Mammary epithelial cell (primary cell): ENCODE measurements around the gene ENOX2.

Source experiments
- CTCF ChIP-seq, 2 donors: IDR thresholded peaks in 1 of 2; conservative IDR thresholded peaks in 1 of 2; 2 replicates each; pipeline ENCODE4 v1.5.1; 2011 to 2012; ENCODE audit warnings: inconsistent platforms in 2 of 2, low read length in 2 of 2, mild to moderate bottlenecking in 2 of 2, control low read depth in 1 of 2, low read depth in 1 of 2; ENCODE audit not compliant: insufficient read depth in 1 of 2; ENCODE audit errors: extremely low read depth in 1 of 2
- EZH2 ChIP-seq: IDR thresholded peaks from 2 replicates; pipeline ENCODE4 v1.6.1; 2012; ENCODE audit warnings: low read length, inconsistent platforms, borderline replicate concordance

GRCh38 chrX:130831347-130831722 lies 71.7 kb downstream of the ENOX2 start:
- TF ChIP-seq CTCF (conservative IDR thresholded peaks at IDR 0.05 in 1 of 2, IDR thresholded peaks at IDR 0.05 in 1 of 2; ENCODE audit: extremely low read depth in 1 of 2, insufficient read depth in 1 of 2, low read depth in 1 of 2, low read length in 2 of 2) (no peak), EZH2 (no peak)
